Activated CD4-positive, alpha-beta T cell treated with anti-CD3 and anti-CD28 coated beads, Interleukin-2, amount 50 U/mL, for 4 hours (primary cell): Measurements from ENCODE around the gene TRPC4.
"Not testable (repeated sequence)": the region's sequence is repeated elsewhere in the genome, so short reads cannot be mapped to it uniquely, and the experiment has no call there.

ENCODE experiments used
- DNase-seq, 2 experiments: peaks; one replicate each; pipeline ENCODE4 v3.0.0-alpha.2; 2020

Gene TRPC4

GRCh38 chr13:37596805-37597204, 272.8 kb downstream of the TRPC4 start:
- DNase-seq = no peak

- no peak for DNase-seq
Measured at GRCh38 chr13:37595162-37595561, 274.4 kb downstream of the TRPC4 start.

DNA sequence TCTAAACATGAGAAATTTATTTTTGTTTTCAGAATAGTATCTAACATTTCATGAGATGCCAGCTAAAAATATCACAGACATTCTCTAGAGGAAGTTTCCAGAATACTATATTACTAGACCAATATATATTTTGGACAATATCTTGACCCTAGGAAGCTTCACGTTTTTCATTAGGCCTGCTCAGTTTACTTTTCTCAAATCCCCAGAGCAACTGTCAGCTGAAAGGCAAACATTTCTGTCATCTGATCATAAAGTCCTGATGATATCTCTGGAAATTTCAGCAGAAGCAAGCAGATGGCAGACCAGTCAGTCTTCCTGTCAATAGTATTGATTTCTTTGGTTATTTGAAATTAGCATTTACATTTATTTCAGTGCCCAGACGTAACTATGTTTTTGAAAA, 275.0 kb downstream of the TRPC4 start:
- no peak for DNase-seq

GRCh38 chr13:37589381-37589780, 280.2 kb downstream of the TRPC4 start:
- not testable (repeated sequence) for DNase-seq

GRCh38 chr13:37587236-37587635, 282.3 kb downstream of the TRPC4 start:
- DNase-seq = no peak
